H9 (cell line): ENCODE measurements around the gene KRTAP6-1. TPM values are rescaled to one million over a fixed set of nuclear protein-coding genes. Genes with fewer than 3 reads are reported as not detected.

Source experiments
- DNase-seq: peaks from one replicate; pipeline ENCODE4 v3.0.0-alpha.2; 2017
- H2AFZ ChIP-seq: one replicate; pipeline ENCODE4 v1.6.1; 2013; ENCODE audit warnings: mild to moderate bottlenecking, low read length, control low read depth, moderate library complexity
- H2AK5ac ChIP-seq: 2 replicates; pipeline ENCODE4 v1.6.1; 2013; ENCODE audit warnings: low read length, control low read depth, mixed read lengths; ENCODE audit not compliant: insufficient read length
- H2BK120ac ChIP-seq: one replicate; pipeline ENCODE4 v1.6.1; 2013; ENCODE audit warnings: low read depth, mild to moderate bottlenecking, low read length, control low read depth, inconsistent platforms; ENCODE audit not compliant: poor library complexity, severe bottlenecking
- H2BK12ac ChIP-seq: 2 replicates; pipeline ENCODE4 v1.6.1; 2013; ENCODE audit warnings: low read length, control low read depth, mixed read lengths, low read depth; ENCODE audit not compliant: insufficient read length
- H2BK15ac ChIP-seq: 2 replicates; pipeline ENCODE4 v1.6.1; 2013; ENCODE audit warnings: low read depth, low read length, control low read depth
- H2BK20ac ChIP-seq: one replicate; pipeline ENCODE4 v1.6.1; 2013; ENCODE audit warnings: low read depth, mild to moderate bottlenecking, low read length, control low read depth, inconsistent platforms; ENCODE audit not compliant: poor library complexity, severe bottlenecking
- H2BK5ac ChIP-seq: 2 replicates; pipeline ENCODE4 v1.6.1; 2013; ENCODE audit warnings: low read length, control low read depth, mixed read lengths; ENCODE audit not compliant: insufficient read length
- H3K14ac ChIP-seq: 2 replicates; pipeline ENCODE4 v1.6.1; 2013; ENCODE audit warnings: low read length, control low read depth; ENCODE audit not compliant: insufficient read depth
- H3K18ac ChIP-seq: 2 replicates; pipeline ENCODE4 v1.6.1; 2013; ENCODE audit warnings: low read depth, mild to moderate bottlenecking, mixed read lengths, low read length, control low read depth; ENCODE audit not compliant: insufficient read length
- H3K23ac ChIP-seq: 2 replicates; pipeline ENCODE4 v1.6.1; 2013; ENCODE audit warnings: low read length, control low read depth, mixed read lengths, low read depth; ENCODE audit not compliant: insufficient read length
- H3K23me2 ChIP-seq: 2 replicates; pipeline ENCODE4 v1.6.1; 2013; ENCODE audit warnings: low read depth, mild to moderate bottlenecking, mixed read lengths, low read length, control low read depth; ENCODE audit not compliant: insufficient read length, poor library complexity, severe bottlenecking
- H3K27ac ChIP-seq: 2 replicates; pipeline ENCODE4 v1.5.1; 2013; ENCODE audit warnings: low read length, control low read depth, mixed read lengths, low read depth; ENCODE audit not compliant: insufficient read length
- H3K27me3 ChIP-seq: 2 replicates; pipeline ENCODE4 v1.6.1; 2013; ENCODE audit warnings: low read length, control low read depth, inconsistent platforms; ENCODE audit not compliant: insufficient read depth
- H3K4ac ChIP-seq: 2 replicates; pipeline ENCODE4 v1.6.1; 2013; ENCODE audit warnings: low read depth, mild to moderate bottlenecking, control low read depth, inconsistent platforms, low read length, moderate library complexity
- H3K4me1 ChIP-seq: 2 replicates; pipeline ENCODE4 v1.6.1; 2013; ENCODE audit warnings: low read length, control low read depth, inconsistent platforms; ENCODE audit not compliant: insufficient read depth
- H3K4me2 ChIP-seq: 2 replicates; pipeline ENCODE4 v1.6.1; 2013; ENCODE audit warnings: low read length, control low read depth, mixed read lengths; ENCODE audit not compliant: insufficient read length, insufficient read depth
- H3K56ac ChIP-seq: 2 replicates; pipeline ENCODE4 v1.6.1; 2013; ENCODE audit warnings: low read depth, mild to moderate bottlenecking, mixed read lengths, low read length, control low read depth; ENCODE audit not compliant: insufficient read length
- H3K79me1 ChIP-seq: 2 replicates; pipeline ENCODE4 v1.6.1; 2013; ENCODE audit warnings: low read depth, mild to moderate bottlenecking, moderate library complexity, low read length, control low read depth, inconsistent platforms; ENCODE audit not compliant: insufficient read depth, poor library complexity, severe bottlenecking
- H3K79me2 ChIP-seq: 2 replicates; pipeline ENCODE4 v1.6.1; 2013; ENCODE audit warnings: low read length, control low read depth, inconsistent platforms; ENCODE audit not compliant: insufficient read depth
- H3K9ac ChIP-seq: 2 replicates; pipeline ENCODE4 v1.6.1; 2013; ENCODE audit warnings: low read length, control low read depth, mixed read lengths; ENCODE audit not compliant: insufficient read length; ENCODE audit errors: extremely low read depth
- H3K9me3 ChIP-seq: one replicate; pipeline ENCODE4 v1.6.1; 2013; ENCODE audit warnings: low read depth, low read length, inconsistent platforms; ENCODE audit not compliant: control insufficient read depth
- H3T11ph ChIP-seq: one replicate; pipeline ENCODE4 v1.6.1; 2013; ENCODE audit warnings: mild to moderate bottlenecking, low read length, control low read depth, inconsistent platforms
- H4K20me1 ChIP-seq: one replicate; pipeline ENCODE4 v1.6.1; 2013; ENCODE audit not compliant: control insufficient read depth, insufficient read length, insufficient read depth
- H4K5ac ChIP-seq: 2 replicates; pipeline ENCODE4 v1.6.1; 2013; ENCODE audit warnings: low read depth, mild to moderate bottlenecking, mixed read lengths, low read length, control low read depth; ENCODE audit not compliant: insufficient read length
- H4K8ac ChIP-seq: replicated peaks from 2 replicates; pipeline ENCODE4 v1.6.1; 2013; ENCODE audit warnings: low read length, control low read depth, mixed read lengths, low read depth; ENCODE audit not compliant: insufficient read length
- H4K91ac ChIP-seq: 2 replicates; pipeline ENCODE4 v1.6.1; 2013; ENCODE audit warnings: low read depth, mild to moderate bottlenecking, moderate library complexity, mixed read lengths, low read length, control low read depth; ENCODE audit not compliant: insufficient read length
- H3K27ac Mint-ChIP-seq, 3 experiments: 2 replicates in 2 of 3; 3 replicates in 1 of 3; pipeline ENCODE4 v1.8.0; 2020 to 2021; ENCODE audit warnings: mixed read lengths in 3 of 3, mild to moderate bottlenecking in 1 of 3, moderate library complexity in 1 of 3
- H3K27me3 Mint-ChIP-seq: 2 replicates; pipeline ENCODE4 v1.8.0; 2021; ENCODE audit warnings: low read depth, mild to moderate bottlenecking, moderate library complexity, mixed read lengths
- H3K36me3 Mint-ChIP-seq, 3 experiments: 2 replicates in 2 of 3; 3 replicates in 1 of 3; pipeline ENCODE4 v1.8.0; 2020 to 2021; ENCODE audit warnings: low read depth in 3 of 3, mixed read lengths in 3 of 3; ENCODE audit not compliant: insufficient read depth in 1 of 3
- H3K4me1 Mint-ChIP-seq, 2 experiments: 2 replicates each; pipeline ENCODE4 v1.8.0; 2020; ENCODE audit warnings: mixed read lengths in 2 of 2
- H3K4me3 Mint-ChIP-seq, 2 experiments: 2 replicates in 1 of 2; 3 replicates in 1 of 2; pipeline ENCODE4 v1.8.0; 2020 to 2021; ENCODE audit warnings: mild to moderate bottlenecking in 2 of 2, mixed read lengths in 2 of 2, moderate library complexity in 1 of 2
- H3K9me3 Mint-ChIP-seq, 2 experiments: 2 replicates in 1 of 2; 3 replicates in 1 of 2; pipeline ENCODE4 v1.8.0; 2020; ENCODE audit warnings: mild to moderate bottlenecking in 2 of 2, mixed read lengths in 2 of 2, moderate library complexity in 1 of 2
- CTCF ChIP-seq: fragments of 200-600 bp; sonication (generic); conservative IDR thresholded peaks from 3 replicates; pipeline ENCODE4 v1.8.0; 2021; ENCODE audit warnings: antibody characterized with exemption, mild to moderate bottlenecking
- WGBS: extraction: QIAGEN DNeasy Blood & Tissue Kit; methylation state at CpG from one replicate; pipeline ENCODE4 v1.1.7; 2013; ENCODE audit warnings: missing lambda C conversion rate, low lambda C conversion rate, mixed read lengths; ENCODE audit not compliant: insufficient read length; ENCODE audit errors: extremely low coverage; 5-methylcytosine and 5-hydroxymethylcytosine counted together
- total RNA-seq: library from RNA; stranded (reverse); gene quantifications from 2 replicates; pipeline ENCODE4 v1.2.1, GENCODE V29; 2021

The KRTAP6-1 gene
- total RNA-seq, 1 experiment from 2014 or later, result not detected

GRCh38 chr21:30580132-30580531 lies 33.6 kb downstream of the KRTAP6-1 start:
- no peak for DNase-seq
- H3K79me2 ChIP-seq, result no peaks in the 10 kb centered on the region
- H4K5ac ChIP-seq, result no peak overlapping the region
- H3K9me3 ChIP-seq, result no peaks in the 10 kb centered on the region
- H3K4me2 ChIP-seq, result no peak overlapping the region
- H3K56ac ChIP-seq, result no peak overlapping the region
- no peak overlapping the region for H3K9ac ChIP-seq
- H4K8ac ChIP-seq, result no peak overlapping the region
- no peaks in the 10 kb centered on the region for H3K4me1 Mint-ChIP-seq
- no peak overlapping the region for H2BK15ac ChIP-seq
- H3K36me3 Mint-ChIP-seq, result peaks cover 0 to 20% (median 0%) of the 10 kb centered on the region in 3 experiments; a peak in 2 of 7 replicates
- no peaks in the 10 kb centered on the region for H3K23me2 ChIP-seq
- peaks cover 0 to 6% of the 10 kb centered on the region in 2 experiments; a peak in 1 of 5 replicates for H3K9me3 Mint-ChIP-seq
- no peak overlapping the region for H3K14ac ChIP-seq
- no peaks in the 10 kb centered on the region for H4K20me1 ChIP-seq
- TF ChIP-seq CTCF, result no peak
- no peak overlapping the region for H3K4ac ChIP-seq
- no peak overlapping the region for H4K91ac ChIP-seq
- H2BK12ac ChIP-seq, result no peak overlapping the region
- H3K27me3 Mint-ChIP-seq, result no peaks in the 10 kb centered on the region; the same call in 1 of the 2 replicates
- H2BK120ac ChIP-seq, result no peak overlapping the region
- WGBS, result no CpG with 5 or more reads among the region's 3 CpGs
- H2BK20ac ChIP-seq, result no peak overlapping the region
- H3T11ph ChIP-seq, result no peak overlapping the region
- no peaks in the 10 kb centered on the region for H3K79me1 ChIP-seq
- no peaks in the 10 kb centered on the region for H3K4me1 ChIP-seq
- no peak overlapping the region for H3K27ac Mint-ChIP-seq
- H3K23ac ChIP-seq, result no peak overlapping the region
- no peak overlapping the region for H3K27ac ChIP-seq
- H3K27me3 ChIP-seq, result no peaks in the 10 kb centered on the region
- no peak overlapping the region for H3K4me3 Mint-ChIP-seq
- no peak overlapping the region for H2AFZ ChIP-seq
- no peak overlapping the region for H2BK5ac ChIP-seq
- H3K18ac ChIP-seq, result no peak overlapping the region
- H2AK5ac ChIP-seq, result no peak overlapping the region
